ENCODE measurements around the gene C19orf85.
"Not testable (repeated sequence)": the region's sequence is repeated elsewhere in the genome, so short reads cannot be mapped to it uniquely, and the experiment has no call there.

C19orf85 gene

DNA sequence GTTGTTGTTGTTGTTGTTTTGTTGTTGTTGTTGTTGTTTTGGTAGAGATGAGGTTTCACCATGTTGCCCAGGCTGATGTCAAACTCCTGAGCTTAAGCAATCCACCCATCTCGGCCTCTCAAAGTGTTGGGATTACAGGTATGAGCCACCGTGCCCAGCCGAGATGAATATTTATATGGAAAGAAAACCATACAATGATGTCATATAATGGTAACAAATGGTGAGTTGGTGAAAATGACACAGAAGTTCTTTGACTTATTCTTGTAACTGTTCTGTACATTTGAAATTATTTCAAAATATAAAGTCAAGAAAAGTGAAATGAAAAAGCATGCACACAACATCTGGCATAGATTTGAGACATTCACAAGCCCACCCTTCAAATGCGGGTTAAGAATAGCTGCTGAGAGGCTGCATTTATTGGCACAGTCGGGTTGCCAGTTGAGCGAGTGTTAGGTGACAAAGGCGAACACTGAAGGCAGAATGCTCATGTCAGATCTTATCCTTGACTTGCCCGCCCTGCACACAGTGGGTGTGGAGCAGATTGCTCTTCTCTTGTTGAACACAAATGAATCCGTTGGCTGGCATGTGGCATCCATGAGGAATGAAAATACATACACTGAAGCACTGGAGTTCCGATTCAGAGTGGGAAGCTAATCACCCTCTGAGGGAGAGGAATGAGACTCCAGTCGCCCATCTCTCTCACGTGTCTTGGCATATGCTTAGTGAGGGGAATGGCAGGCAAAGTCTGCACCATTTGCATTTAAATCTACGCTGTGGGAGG is 41.1 kb downstream of the C19orf85 start:
- Histone ChIP-seq H3K4me3 (replicated peaks; ENCODE audit: insufficient read depth, low read length) (no peak overlapping the region), H3K27me3 (ENCODE audit: insufficient read depth, poor library complexity, severe bottlenecking) (no peaks in the 10 kb centered on the region), H3K27ac (replicated peaks) (no peak overlapping the region)
- DNase-seq (ENCODE audit: low read depth in 1 of 2, low spot score in 1 of 2), result no peak
- TF ChIP-seq GABPA (IDR thresholded peaks at IDR 0.05; ENCODE audit: low read depth), result no peak
- TF ChIP-seq, protein P1, sequence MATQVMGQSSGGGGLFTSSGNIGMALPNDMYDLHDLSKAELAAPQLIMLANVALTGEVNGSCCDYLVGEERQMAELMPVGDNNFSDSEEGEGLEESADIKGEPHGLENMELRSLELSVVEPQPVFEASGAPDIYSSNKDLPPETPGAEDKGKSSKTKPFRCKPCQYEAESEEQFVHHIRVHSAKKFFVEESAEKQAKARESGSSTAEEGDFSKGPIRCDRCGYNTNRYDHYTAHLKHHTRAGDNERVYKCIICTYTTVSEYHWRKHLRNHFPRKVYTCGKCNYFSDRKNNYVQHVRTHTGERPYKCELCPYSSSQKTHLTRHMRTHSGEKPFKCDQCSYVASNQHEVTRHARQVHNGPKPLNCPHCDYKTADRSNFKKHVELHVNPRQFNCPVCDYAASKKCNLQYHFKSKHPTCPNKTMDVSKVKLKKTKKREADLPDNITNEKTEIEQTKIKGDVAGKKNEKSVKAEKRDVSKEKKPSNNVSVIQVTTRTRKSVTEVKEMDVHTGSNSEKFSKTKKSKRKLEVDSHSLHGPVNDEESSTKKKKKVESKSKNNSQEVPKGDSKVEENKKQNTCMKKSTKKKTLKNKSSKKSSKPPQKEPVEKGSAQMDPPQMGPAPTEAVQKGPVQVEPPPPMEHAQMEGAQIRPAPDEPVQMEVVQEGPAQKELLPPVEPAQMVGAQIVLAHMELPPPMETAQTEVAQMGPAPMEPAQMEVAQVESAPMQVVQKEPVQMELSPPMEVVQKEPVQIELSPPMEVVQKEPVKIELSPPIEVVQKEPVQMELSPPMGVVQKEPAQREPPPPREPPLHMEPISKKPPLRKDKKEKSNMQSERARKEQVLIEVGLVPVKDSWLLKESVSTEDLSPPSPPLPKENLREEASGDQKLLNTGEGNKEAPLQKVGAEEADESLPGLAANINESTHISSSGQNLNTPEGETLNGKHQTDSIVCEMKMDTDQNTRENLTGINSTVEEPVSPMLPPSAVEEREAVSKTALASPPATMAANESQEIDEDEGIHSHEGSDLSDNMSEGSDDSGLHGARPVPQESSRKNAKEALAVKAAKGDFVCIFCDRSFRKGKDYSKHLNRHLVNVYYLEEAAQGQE (IDR thresholded peaks at IDR 0.05; ENCODE audit: insufficient replicate concordance, low read depth), result no peak
- no peak for TF ChIP-seq SPI1 (IDR thresholded peaks at IDR 0.05; ENCODE audit: borderline replicate concordance, low read depth)
- no peak for TF ChIP-seq POLR2AphosphoS5 (IDR thresholded peaks at IDR 0.05; ENCODE audit: low read depth)
- TF ChIP-seq, protein P2, sequence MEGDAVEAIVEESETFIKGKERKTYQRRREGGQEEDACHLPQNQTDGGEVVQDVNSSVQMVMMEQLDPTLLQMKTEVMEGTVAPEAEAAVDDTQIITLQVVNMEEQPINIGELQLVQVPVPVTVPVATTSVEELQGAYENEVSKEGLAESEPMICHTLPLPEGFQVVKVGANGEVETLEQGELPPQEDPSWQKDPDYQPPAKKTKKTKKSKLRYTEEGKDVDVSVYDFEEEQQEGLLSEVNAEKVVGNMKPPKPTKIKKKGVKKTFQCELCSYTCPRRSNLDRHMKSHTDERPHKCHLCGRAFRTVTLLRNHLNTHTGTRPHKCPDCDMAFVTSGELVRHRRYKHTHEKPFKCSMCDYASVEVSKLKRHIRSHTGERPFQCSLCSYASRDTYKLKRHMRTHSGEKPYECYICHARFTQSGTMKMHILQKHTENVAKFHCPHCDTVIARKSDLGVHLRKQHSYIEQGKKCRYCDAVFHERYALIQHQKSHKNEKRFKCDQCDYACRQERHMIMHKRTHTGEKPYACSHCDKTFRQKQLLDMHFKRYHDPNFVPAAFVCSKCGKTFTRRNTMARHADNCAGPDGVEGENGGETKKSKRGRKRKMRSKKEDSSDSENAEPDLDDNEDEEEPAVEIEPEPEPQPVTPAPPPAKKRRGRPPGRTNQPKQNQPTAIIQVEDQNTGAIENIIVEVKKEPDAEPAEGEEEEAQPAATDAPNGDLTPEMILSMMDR (IDR thresholded peaks at IDR 0.05; ENCODE audit: insufficient read depth, low read length), result no peak

DNA sequence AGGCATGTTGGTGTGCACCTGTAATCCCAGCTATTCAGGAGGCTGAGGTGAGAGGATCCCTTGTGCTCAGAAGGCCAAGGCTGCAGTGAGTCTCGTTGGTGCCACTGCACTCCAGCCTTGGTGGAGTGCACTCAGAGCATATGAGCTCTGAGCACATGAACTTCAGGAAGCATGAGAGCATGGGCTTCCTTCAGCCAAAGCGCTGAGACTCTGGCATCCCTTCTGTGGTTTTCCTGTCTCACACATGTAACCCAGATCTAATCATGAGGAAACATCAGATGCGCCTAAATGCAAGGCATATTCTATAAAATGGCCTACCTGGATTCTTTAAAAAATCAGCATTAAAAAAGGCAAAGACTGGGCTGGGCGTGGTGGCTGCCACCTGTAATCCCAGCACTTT is 43.3 kb downstream of the C19orf85 start:
- H3K27me3 ChIP-seq (ENCODE audit: insufficient read depth, poor library complexity, severe bottlenecking); H3K4me3 ChIP-seq (replicated peaks; ENCODE audit: insufficient read depth, low read length); H3K27ac ChIP-seq (replicated peaks): not testable (repeated sequence)
- peak in 1 of 2 experiments; percentile 70 for DNase-seq (ENCODE audit: low read depth in 1 of 2, low spot score in 1 of 2)

DNA sequence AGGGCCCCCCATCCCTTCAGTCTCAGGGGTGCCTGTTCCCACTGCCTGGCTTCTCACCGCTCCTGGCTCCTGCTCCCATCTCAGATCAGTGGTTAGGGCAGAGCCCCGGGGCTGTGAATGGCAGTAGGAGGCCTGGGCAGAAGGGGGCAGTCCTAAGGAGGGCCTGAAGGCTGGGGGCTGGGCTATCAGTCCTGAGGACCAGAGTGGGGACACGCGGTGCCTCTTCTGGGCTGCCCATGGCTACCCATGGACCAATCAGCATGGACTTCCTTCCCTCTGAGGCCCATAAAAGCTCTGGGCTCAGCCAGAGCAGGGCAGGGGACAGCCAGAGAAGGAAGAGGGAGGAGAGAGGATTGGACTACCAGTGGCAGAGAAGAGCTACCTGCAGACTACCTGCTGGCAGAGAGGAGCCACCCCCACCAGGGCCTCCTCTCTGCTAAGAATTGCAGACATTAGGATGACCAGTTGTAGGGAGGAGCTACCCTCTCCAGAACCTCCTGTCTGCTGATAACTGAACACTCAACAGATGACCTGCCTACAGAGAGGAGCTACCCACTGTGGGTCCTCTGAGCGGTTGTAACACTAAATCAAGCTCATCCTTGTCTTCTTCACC is 44.8 kb downstream of the C19orf85 start:
- no peak overlapping the region for H3K4me3 ChIP-seq (replicated peaks; ENCODE audit: insufficient read depth, low read length)
- no peaks in the 10 kb centered on the region for H3K27me3 ChIP-seq (ENCODE audit: insufficient read depth, poor library complexity, severe bottlenecking)
- H3K27ac ChIP-seq (replicated peaks), result no peak overlapping the region
- TF ChIP-seq, protein P2 (IDR thresholded peaks at IDR 0.05; ENCODE audit: insufficient read depth, low read length), result no peak
- TF ChIP-seq, protein P1 (IDR thresholded peaks at IDR 0.05; ENCODE audit: insufficient replicate concordance, low read depth), result no peak
- TF ChIP-seq SPI1 (IDR thresholded peaks at IDR 0.05; ENCODE audit: borderline replicate concordance, low read depth) (no peak), GABPA (IDR thresholded peaks at IDR 0.05; ENCODE audit: low read depth) (no peak), POLR2AphosphoS5 (IDR thresholded peaks at IDR 0.05; ENCODE audit: low read depth) (no peak)
- no peak for DNase-seq (ENCODE audit: low read depth in 1 of 2, low spot score in 1 of 2)

DNA sequence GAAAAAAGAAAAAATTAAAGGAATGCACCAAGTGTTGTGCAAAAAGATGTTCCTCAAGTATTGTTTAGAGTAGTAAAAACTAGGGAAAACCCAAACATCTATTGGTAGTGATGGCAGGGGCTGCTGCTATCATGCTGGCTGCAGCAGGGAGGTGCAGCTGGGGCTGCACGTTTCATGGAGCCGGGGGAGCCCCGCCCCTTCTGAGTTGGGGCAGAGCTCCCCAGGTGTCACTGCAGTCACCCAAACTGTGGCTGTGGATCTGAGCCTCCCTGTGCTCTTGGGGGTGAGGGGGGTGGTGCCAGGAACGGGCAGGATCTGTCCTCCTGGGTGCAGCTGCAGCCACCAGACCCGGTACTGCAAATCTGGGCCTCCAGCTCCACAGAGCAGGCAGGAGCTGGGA is 45.4 kb downstream of the C19orf85 start:
- no peak for DNase-seq (ENCODE audit: low read depth in 1 of 2, low spot score in 1 of 2)
- Histone ChIP-seq H3K27ac (replicated peaks) (no peak overlapping the region), H3K4me3 (replicated peaks; ENCODE audit: insufficient read depth, low read length) (no peak overlapping the region), H3K27me3 (ENCODE audit: insufficient read depth, poor library complexity, severe bottlenecking) (no peaks in the 10 kb centered on the region)
- TF ChIP-seq, protein P2 (IDR thresholded peaks at IDR 0.05; ENCODE audit: insufficient read depth, low read length), result no peak
- TF ChIP-seq GABPA (IDR thresholded peaks at IDR 0.05; ENCODE audit: low read depth), result no peak
